Right atrium auricular region (tissue), 2 donors: ENCODE measurements around the gene RFESD. TPM values are rescaled to one million over a fixed set of nuclear protein-coding genes. Genes with fewer than 3 reads are reported as not detected.

ENCODE experiments used
- DNase-seq: peaks from one replicate; pipeline ENCODE4 v3.0.0-alpha.2; 2019; ENCODE audit warnings: low spot score
- H3K27ac ChIP-seq, 2 donors: fragments of 200-600 bp; sonication (generic); 1 replicate in 1 of 2; 2 replicates in 1 of 2; pipeline ENCODE4 v1.5.1; 2016 to 2019
- H3K27me3 ChIP-seq, 2 donors: fragments of 200-600 bp; sonication (generic); one replicate each; pipeline versions ENCODE4 v1.5.1 to v1.6.0; 2017 to 2019
- H3K36me3 ChIP-seq: fragments of 200-600 bp; sonication (generic); one replicate; pipeline ENCODE4 v1.5.1; 2016
- H3K4me1 ChIP-seq, 2 donors: fragments of 200-600 bp; sonication (generic); one replicate each; pipeline versions ENCODE4 v1.5.1 to v1.6.0; 2017 to 2019
- H3K4me3 ChIP-seq, 2 donors: fragments of 200-600 bp; sonication (generic); 1 replicate in 1 of 2; 2 replicates in 1 of 2; pipeline ENCODE4 v1.5.1; 2017 to 2019; ENCODE audit warnings: mild to moderate bottlenecking in 1 of 2, moderate library complexity in 1 of 2
- H3K9me3 ChIP-seq, 2 donors: fragments of 200-600 bp; sonication (generic); one replicate each; pipeline ENCODE4 v1.5.1; 2019
- CTCF ChIP-seq, 2 donors: fragments of 200-600 bp; sonication (generic); IDR thresholded peaks; one replicate each; pipeline ENCODE4 v1.5.1; 2019; ENCODE audit warnings: antibody characterized with exemption in 2 of 2
- total RNA-seq, 2 donors: library from RNA; depleted of rRNA; stranded (reverse); fragments of >200 nt; gene quantifications; one replicate each; pipeline ENCODE4 v1.1.0, GENCODE V29; 2016

The RFESD gene
- total RNA-seq, 2 donors from 2014 or later, result 1.9 to 2.5 TPM

DNA sequence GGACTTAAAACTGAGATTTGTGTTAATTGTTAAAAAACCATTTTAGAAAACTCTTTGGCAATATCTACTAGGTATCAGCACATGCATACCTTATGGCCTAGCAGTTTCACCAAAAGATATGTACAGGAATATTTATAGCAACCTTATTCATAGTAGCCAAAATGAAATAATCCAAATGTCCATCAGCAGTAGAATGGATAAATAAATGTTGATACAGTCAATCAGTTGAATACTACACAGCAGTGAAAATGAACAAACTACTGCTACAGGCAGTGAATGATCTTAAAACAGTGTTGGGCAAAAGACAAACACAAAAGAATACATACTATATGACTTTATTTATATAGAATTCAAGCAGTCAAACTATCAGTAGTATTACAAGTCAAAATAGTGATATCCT is 16.4 kb downstream of the RFESD start:
- H3K36me3 ChIP-seq, result no peaks in the 10 kb centered on the region
- no peaks in the 10 kb centered on the region for H3K27me3 ChIP-seq
- H3K4me1 ChIP-seq, result no peaks in the 10 kb centered on the region
- TF ChIP-seq CTCF (IDR thresholded peaks at IDR 0.05), result no peak
- H3K4me3 ChIP-seq, result no peak overlapping the region
- no peaks in the 10 kb centered on the region for H3K9me3 ChIP-seq
- no peak for DNase-seq
- no peak overlapping the region for H3K27ac ChIP-seq

GRCh38 chr5:95664204-95664786 is 17.7 kb downstream of the RFESD start:
- Histone ChIP-seq H3K27ac (no peak overlapping the region), H3K9me3 (no peaks in the 10 kb centered on the region)
- no peak for DNase-seq

DNA sequence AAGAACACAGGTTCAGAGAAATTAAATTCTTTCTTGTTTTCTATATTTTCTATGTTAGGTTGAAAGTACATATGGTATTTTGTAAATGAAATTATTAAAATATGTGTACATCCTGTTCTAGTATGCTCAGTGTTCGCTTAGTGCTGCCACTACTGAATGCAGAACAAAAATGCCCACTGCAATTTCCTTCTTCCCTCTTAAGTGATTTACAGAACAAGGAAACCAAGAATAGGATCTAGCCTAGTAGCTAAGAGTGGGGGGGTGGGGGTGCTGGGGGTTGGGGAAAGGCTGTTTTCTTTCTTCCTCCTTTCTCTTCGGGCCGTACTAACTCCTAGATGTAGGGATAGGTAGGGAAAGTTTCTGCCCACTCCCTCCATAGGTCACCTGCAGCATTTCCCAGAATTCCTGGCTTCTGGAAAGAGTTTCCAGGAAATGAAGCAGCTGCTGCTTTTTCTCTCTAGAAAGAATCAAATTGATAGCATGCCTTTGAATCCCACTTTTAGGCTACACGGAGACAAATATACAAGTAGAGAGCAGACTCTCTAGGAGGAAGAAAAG is 20.6 kb downstream of the RFESD start:
- Histone ChIP-seq H3K27ac (no peak overlapping the region), H3K4me1 (peaks cover 0 to 16% of the 10 kb centered on the region in 2 donors), H3K9me3 (no peaks in the 10 kb centered on the region), H3K36me3 (no peaks in the 10 kb centered on the region), H3K4me3 (no peak overlapping the region), H3K27me3 (no peaks in the 10 kb centered on the region)
- DNase-seq, result no peak
- TF ChIP-seq CTCF (IDR thresholded peaks at IDR 0.05), result no peak

More at GRCh38 chr5:95664204-95664786, 17.7 kb downstream of the RFESD start:
- no peak overlapping the region for H3K4me3 ChIP-seq
- H3K27me3 ChIP-seq, result no peaks in the 10 kb centered on the region
- peak; percentile 73 to 85 for TF ChIP-seq CTCF (IDR thresholded peaks at IDR 0.05)
- H3K36me3 ChIP-seq, result no peaks in the 10 kb centered on the region
- H3K4me1 ChIP-seq, result peaks cover 0 to 5% of the 10 kb centered on the region in 2 donors

GRCh38 chr5:95667678-95668077 is 21.1 kb downstream of the RFESD start:
- no peak overlapping the region for H3K27ac ChIP-seq
- no peaks in the 10 kb centered on the region for H3K9me3 ChIP-seq
- DNase-seq, result no peak
- H3K4me3 ChIP-seq, result no peak overlapping the region
- no peak for TF ChIP-seq CTCF (IDR thresholded peaks at IDR 0.05)
- H3K4me1 ChIP-seq, result peaks cover 0 to 16% of the 10 kb centered on the region in 2 donors
- no peaks in the 10 kb centered on the region for H3K27me3 ChIP-seq
- no peaks in the 10 kb centered on the region for H3K36me3 ChIP-seq

- DNase-seq, result no peak
Observed at GRCh38 chr5:95668216-95668615, 21.6 kb downstream of the RFESD start.

More at GRCh38 chr5:95668216-95668615, 21.6 kb downstream of the RFESD start:
- no peak overlapping the region for H3K27ac ChIP-seq
- TF ChIP-seq CTCF (IDR thresholded peaks at IDR 0.05), result no peak
- H3K4me3 ChIP-seq, result no peak overlapping the region
- H3K4me1 ChIP-seq, result peaks cover 0 to 16% of the 10 kb centered on the region in 2 donors
- H3K27me3 ChIP-seq, result no peaks in the 10 kb centered on the region
- no peaks in the 10 kb centered on the region for H3K36me3 ChIP-seq
- no peaks in the 10 kb centered on the region for H3K9me3 ChIP-seq
